Stimulated activated CD8-positive, alpha-beta memory T cell treated with anti-CD3 and anti-CD28 coated beads, Interleukin-12 subunit alpha, Interleukin-12 subunit beta, amount 100 ng/mL, for 24 hours (primary cell): ENCODE measurements around the gene KIF4A.

Experiments used
- DNase-seq: peaks from one replicate; pipeline ENCODE4 v3.0.0-alpha.2; 2020; ENCODE audit errors: extremely low read depth

KIF4A gene

GRCh38 chrX:70437921-70438665 lies 148.2 kb downstream of the KIF4A start:
- no peak for DNase-seq

DNA sequence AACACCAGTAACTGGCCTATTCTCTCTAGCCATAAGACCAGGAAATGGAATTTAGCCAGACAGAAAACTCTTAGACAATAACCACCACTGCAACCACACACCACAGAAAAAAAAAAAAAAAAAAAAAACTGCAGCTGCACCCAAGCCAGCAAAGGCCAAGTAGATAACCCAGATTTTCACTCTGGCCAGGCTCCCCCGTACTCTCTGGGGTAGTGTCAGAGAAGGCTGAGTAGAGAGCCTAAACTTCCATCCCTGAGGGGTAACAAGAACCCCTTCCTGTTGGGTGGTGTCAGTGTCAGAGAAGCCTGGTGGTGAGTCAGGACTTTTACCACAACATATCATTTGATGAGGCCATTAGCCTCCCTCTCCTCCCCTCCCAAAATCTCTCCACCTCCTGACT lies 149.1 kb downstream of the KIF4A start:
- DNase-seq, result no peak

DNA sequence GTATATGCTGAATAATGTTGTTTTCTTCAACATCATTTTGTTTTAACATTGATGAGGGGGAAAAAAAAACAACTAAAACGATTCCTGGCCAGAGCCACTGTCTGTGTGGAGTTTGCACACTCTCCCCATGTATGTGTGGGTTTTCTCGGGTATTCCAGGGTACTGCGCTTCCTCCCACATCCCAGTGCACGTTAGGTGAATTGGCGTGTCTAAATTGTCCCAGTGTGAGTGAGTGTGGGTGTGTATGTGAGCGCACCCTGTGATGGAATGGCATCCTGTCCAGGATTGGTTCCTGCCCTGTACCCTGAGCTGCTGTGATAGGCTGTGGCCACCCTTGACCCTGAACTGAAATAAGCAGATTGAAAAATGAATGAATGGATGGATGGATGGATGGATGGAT lies 152.3 kb downstream of the KIF4A start:
- DNase-seq, result no peak

- no peak for DNase-seq
Observed at GRCh38 chrX:70444326-70444945, 154.5 kb downstream of the KIF4A start, which contains the start of gene DLG3. TSS of gene DLG3 (plus strand) at chrX:70444835. CDS start at chrX:70445202, 367 bp downstream.

DNA sequence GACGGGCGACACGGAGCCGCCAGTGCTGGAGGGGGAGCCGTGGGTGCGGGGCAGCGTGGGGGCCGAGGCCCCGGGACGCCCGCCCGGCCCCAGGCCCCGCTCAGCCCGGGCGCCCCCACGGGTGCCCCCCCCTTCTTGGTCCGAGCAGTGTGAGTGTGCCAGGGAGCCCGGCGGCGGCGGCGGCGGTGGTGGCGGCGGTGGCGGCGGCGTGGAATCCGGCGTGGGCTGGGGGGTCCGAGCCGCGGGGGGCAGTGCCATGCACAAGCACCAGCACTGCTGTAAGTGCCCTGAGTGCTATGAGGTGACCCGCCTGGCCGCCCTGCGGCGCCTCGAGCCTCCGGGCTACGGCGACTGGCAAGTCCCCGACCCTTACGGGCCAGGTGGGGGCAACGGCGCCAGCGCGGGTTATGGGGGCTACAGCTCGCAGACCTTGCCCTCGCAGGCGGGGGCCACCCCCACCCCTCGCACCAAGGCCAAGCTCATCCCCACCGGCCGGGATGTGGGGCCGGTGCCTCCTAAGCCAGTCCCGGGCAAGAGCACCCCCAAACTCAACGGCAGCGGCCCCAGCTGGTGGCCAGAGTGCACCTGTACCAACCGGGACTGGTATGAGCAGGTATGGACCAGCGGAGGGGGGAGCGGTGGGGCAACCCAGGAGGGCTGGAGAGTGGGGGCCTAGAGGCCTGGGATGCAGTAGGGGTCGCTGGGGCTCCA lies 155.2 kb downstream of the KIF4A start:
- no peak for DNase-seq

DNA sequence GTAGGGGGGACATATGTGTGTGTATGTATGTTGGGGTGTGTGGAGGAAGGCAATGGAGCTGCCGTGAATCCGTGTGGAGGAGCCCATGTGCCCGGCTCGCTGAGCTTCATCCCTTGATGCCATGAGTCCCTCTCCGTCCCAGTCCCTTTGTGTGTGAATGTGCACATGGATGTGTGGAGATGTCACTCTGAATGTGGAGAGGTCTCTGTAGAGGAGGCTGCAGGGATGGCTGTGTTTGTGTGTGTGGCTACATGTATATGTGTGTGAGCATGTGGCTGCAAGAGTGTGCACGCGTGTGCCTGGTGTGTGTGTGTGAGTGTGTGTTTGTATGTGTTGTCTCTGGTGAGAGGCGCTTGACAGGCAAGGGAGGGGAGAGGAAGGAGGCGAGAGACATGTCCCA lies 156.0 kb downstream of the KIF4A start:
- no peak for DNase-seq

DNA sequence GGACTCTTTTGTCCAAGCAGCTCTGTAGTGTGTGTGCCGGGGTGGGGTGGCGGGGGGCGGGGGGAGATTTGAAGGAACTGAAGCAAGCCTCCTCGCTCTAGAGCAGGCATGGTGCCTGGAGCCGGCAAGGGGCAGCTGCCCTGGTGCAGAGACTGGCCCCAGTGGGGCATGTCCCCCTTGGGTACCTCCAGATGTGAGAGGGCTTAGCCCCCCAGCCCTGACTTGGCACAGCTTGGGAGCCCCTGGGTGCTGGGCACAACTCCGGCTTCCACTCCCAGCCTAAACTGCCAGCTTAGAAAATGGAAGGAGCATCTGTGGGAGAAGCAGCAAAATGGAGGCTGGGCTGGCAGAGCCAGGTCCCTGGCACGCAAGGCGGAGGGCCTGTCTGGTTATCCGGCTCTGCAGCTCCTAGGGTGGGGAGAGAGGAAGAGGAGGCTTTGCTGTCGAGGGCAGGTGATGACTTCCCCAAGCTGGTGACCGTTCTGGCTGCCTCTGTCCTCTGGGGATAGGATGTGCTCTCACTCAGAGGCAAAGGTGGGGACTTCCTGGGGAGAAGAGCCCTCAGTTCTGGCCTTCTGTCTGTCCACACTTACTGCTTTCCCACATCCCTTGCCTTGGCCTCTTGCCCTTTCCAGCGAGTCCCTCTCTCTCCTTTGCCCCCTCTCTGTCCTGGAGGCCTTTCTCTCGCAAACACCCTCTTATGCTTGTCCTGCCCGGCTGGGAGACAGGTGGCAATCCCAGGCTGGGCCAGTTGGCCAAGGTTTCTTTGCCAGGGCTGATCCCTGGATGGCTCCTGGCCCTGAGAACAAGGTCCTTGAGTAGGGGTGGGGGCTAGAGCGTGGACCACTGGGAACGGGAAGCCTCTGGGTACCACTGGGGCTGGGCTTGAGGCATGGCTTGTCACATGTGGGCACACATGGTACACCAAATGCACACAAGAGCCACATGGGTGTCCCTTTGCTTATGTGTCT lies 156.8 kb downstream of the KIF4A start:
- no peak for DNase-seq

GRCh38 chrX:70449457-70449966 lies 159.6 kb downstream of the KIF4A start:
- no peak for DNase-seq

DNA sequence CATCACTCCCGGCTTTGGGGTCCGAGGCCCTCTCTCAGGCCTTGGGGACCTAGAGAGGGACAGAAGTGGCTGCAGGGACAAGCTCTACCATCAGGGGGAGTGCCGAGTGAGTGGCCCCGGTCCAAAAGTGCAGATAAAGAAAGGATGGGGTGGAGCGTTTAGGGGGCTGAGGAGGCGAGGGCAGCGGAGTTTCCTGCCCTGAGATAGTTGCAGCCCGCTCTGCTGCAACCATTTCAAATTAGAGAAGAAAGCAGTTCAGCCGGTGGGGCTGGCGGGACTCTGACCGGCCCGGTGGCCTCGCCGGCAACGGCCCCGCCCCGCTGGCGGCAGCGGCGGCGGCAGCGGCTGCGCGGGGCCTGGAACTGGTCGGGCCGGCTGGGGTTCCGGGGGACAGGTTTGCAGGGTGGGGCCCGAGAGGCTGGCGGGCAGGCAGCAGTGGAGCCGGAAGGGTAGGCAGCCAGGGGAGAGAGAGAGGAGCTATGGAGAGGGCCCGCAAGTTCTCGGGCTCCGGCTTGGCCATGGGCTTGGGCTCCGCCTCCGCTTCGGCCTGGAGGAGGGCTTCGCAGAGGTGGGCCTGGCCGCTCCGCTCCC lies 162.3 kb downstream of the KIF4A start:
- no peak for DNase-seq

GRCh38 chrX:70453024-70453618 lies 163.2 kb downstream of the KIF4A start:
- no peak for DNase-seq

- DNase-seq, result no peak
Observed at GRCh38 chrX:70454441-70455365, 164.8 kb downstream of the KIF4A start.

DNA sequence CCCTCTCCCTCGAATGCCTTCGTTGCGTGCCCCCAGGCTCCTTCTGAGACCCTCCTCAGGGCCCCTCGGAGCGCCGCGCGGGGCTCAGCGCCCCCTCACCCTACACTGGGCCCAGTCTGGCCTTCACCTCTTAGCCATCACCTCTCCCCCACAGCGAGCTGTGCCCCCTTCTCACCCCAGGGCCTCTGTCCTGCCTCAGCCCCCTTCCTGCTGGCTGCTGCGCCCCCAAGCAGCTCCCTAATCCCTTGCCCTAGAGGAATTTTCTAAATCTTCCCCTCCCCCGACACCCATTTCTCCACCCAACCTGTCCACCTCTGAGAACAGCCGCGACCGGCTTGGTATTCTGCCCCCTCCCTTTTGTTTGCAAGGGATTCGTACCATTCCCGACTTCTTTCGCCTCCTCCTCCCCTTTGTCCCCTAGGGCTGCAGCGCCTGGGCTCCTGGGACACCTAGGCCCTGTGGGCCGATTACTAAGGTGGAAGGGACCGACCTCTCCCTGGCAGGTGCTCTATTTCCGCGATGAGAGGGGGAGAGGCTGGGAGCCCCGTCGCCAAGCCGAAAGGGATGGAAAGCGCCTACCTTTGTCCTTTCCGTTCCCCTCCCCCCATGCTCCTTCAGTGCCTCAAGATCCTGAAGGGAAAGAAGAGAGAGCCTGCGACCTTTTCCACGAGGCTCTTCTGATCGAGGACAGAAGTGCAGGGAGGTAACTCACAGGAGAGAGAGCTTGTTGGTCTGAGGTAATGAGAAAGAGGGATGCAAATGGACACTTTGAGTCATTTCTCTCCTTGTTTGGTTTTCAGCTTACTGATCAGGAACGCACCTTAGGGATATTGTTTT lies 165.7 kb downstream of the KIF4A start:
- no peak for DNase-seq

- no peak for DNase-seq
Observed at GRCh38 chrX:70456256-70456655, 166.4 kb downstream of the KIF4A start.

DNA sequence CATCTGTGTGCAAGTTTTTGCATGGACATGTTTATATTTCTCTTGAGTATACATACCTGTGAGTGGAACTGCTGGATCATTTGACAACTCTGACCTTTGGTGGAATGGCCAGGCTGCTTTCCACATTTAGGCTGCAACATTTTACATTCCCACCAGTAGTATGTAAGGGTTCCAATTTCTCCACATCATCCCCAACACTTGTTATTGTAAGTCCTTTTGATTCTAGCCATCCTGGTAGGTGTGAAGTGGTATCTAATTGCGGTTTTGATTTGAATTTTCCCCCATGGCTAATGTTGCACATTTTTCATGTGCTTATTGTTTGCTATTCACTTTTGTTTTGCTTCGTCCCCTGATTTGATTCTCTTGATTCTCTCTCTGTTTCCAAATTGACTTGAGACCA lies 171.1 kb downstream of the KIF4A start:
- no peak for DNase-seq

DNA sequence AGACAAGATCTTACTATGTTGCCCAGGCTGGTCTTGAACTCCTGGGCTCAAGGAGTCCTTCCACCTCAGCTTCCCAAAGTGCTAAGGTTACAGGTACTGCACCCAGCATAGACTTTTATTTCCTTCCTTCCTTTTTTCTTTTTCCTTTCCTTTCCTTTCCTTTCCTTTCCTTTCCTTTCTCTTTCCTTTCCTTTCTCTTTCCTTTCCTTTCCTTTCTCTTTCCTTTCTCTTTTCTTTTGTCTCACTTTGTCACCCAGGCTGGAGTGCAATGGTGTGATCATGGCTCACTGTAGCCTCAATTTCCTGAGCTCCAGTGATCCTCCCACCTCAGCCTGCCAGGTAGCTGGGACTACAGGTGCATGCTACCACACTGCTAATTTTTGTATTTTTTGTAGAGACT lies 174.1 kb downstream of the KIF4A start:
- no peak for DNase-seq

DNA sequence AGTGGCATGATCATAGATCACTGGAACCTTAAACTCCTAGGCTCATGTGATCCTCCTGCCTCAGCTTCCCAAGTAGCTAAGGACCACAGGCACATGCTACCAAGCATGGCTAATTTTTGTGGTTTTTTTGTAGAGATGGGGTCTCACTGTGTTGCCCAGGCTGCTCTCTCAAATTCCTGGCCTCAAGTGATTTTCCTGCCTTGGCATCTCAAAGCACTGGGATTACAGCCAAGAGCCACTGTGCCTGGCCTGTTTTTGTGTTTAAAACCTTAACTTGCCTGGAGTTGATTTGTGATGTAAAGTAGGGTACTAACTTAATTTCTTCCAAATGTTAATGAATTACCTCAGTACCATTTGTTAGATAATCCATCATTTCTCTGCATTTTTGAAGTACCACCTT lies 177.1 kb downstream of the KIF4A start:
- no peak for DNase-seq

- no peak for DNase-seq
Observed at GRCh38 chrX:70468709-70469108, 178.8 kb downstream of the KIF4A start.
